Peyer's patch (tissue), 4 donors: ENCODE data around the gene OVAAL.
"Not testable (repeated sequence)": the region's sequence is repeated elsewhere in the genome, so short reads cannot be mapped to it uniquely, and the experiment has no call there.

Experiments used
- POLR2A ChIP-seq, 2 donors: fragments of 450-650 bp; IDR thresholded peaks; one replicate each; pipeline ENCODE4 v1.5.1; 2017; ENCODE audit warnings: antibody characterized with exemption in 2 of 2, mild to moderate bottlenecking in 2 of 2, moderate library complexity in 2 of 2
- TF ChIP-seq, protein P1 (sequence below), 6 experiments: fragments of 450-650 bp in 4 of 6; fragments of 200-600 bp in 2 of 6; sonication (generic) in 1 of 6; IDR thresholded peaks; one replicate each; pipeline ENCODE4 v1.5.1; 2017 to 2019; ENCODE audit warnings: antibody characterized with exemption in 6 of 6, mild to moderate bottlenecking in 3 of 6, moderate library complexity in 1 of 6

DNA sequence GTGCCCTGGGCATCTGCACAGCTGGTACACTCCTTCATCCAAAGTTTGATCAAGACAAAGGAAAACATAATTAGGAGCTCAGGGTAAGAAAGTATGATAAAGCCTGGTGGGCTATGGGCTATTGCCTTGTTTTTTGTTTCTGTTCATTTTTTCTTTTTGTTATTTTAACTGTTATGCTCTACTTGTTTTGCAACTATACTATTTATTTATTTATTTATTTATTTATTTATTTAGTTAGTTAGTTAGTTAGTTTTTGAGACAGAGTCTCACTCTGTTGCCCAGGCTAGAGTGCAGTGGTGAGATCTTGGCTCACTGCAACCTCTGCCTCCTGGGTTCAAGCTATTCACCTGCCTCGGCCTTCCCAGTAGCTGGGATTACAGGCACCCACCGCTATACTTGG is 5.7 kb upstream of the OVAAL start:
- TF ChIP-seq, protein P1, sequence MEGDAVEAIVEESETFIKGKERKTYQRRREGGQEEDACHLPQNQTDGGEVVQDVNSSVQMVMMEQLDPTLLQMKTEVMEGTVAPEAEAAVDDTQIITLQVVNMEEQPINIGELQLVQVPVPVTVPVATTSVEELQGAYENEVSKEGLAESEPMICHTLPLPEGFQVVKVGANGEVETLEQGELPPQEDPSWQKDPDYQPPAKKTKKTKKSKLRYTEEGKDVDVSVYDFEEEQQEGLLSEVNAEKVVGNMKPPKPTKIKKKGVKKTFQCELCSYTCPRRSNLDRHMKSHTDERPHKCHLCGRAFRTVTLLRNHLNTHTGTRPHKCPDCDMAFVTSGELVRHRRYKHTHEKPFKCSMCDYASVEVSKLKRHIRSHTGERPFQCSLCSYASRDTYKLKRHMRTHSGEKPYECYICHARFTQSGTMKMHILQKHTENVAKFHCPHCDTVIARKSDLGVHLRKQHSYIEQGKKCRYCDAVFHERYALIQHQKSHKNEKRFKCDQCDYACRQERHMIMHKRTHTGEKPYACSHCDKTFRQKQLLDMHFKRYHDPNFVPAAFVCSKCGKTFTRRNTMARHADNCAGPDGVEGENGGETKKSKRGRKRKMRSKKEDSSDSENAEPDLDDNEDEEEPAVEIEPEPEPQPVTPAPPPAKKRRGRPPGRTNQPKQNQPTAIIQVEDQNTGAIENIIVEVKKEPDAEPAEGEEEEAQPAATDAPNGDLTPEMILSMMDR (IDR thresholded peaks at IDR 0.05), result not testable (repeated sequence)
- TF ChIP-seq POLR2A (IDR thresholded peaks at IDR 0.05), result not testable (repeated sequence)
